Transverse colon (tissue), 4 donors: Measurements from ENCODE around the gene ZSCAN22. TPM values are rescaled to one million over a fixed set of nuclear protein-coding genes. Genes with fewer than 3 reads are reported as not detected.
A peak's percentile ranks its signal among the peaks of the same experiment; 100 is the strongest.

Experiments
- DNase-seq: peaks from one replicate; pipeline ENCODE4 v3.0.0-alpha.2; 2019
- H3K27ac ChIP-seq, 4 donors: fragments of 200-600 bp; sonication (generic); 2 replicates each; pipeline ENCODE4 v1.5.1; 2016 to 2018; ENCODE audit warnings: inconsistent platforms in 4 of 4
- H3K27me3 ChIP-seq: fragments of 200-600 bp; sonication (generic); 2 replicates; pipeline ENCODE4 v1.5.1; 2017; ENCODE audit warnings: inconsistent platforms
- H3K36me3 ChIP-seq, 4 donors: fragments of 200-600 bp; sonication (generic); 2 replicates each; pipeline ENCODE4 v1.5.1; 2017 to 2019; ENCODE audit warnings: inconsistent platforms in 4 of 4
- H3K4me1 ChIP-seq, 4 donors: fragments of 200-600 bp; sonication (generic); 2 replicates each; pipeline ENCODE4 v1.5.1; 2017 to 2020; ENCODE audit warnings: inconsistent platforms in 4 of 4
- H3K4me3 ChIP-seq, 4 donors: fragments of 200-600 bp; sonication (generic); 1 replicate in 1 of 4; 2 replicates in 3 of 4; pipeline versions ENCODE4 v1.5.1 to v1.6.1; 2017 to 2019; ENCODE audit warnings: inconsistent platforms in 4 of 4
- H3K9me3 ChIP-seq, 2 donors: fragments of 200-600 bp; sonication (generic); 2 replicates each; pipeline ENCODE4 v1.5.1; 2017 to 2019; ENCODE audit warnings: inconsistent platforms in 2 of 2
- CTCF ChIP-seq, 5 experiments: fragments of 200-600 bp in 3 of 5; fragments of 450-650 bp in 2 of 5; sonication (generic) in 3 of 5; IDR thresholded peaks; 1 replicate in 2 of 5; 2 replicates in 3 of 5; pipeline ENCODE4 v1.5.1; 2016 to 2017; ENCODE audit warnings: antibody characterized with exemption in 5 of 5, inconsistent platforms in 3 of 5, mild to moderate bottlenecking in 2 of 5, moderate library complexity in 1 of 5
- EP300 ChIP-seq: sonication (generic); formaldehyde crosslinking; IDR thresholded peaks from one replicate; pipeline ENCODE4 v1.6.1; 2017; ENCODE audit warnings: antibody characterized with exemption, low read depth
- POLR2A ChIP-seq: fragments of 450-650 bp; IDR thresholded peaks from one replicate; pipeline ENCODE4 v1.6.1; 2016; ENCODE audit warnings: antibody characterized with exemption, mild to moderate bottlenecking, moderate library complexity
- POLR2AphosphoS5 ChIP-seq, 3 donors: sonication (generic); formaldehyde crosslinking; IDR thresholded peaks; one replicate each; pipeline ENCODE4 v1.6.1; 2016; ENCODE audit warnings: antibody characterized with exemption in 3 of 3
- WGBS, 2 donors: methylation state at CpG; one replicate each; pipeline ENCODE4 v1.1.5; 2018; ENCODE audit warnings: low coverage in 1 of 2; 5-methylcytosine and 5-hydroxymethylcytosine counted together
- in situ Hi-C, 4 donors: fragments of 200-750 bp; cut with MboI; loops; one replicate each; pipeline versions ENCODE4 v1.15.0 to v1.15.1; 2017; ENCODE audit warnings: low sequenced_read_pairs in 3 of 4, low pct_ligation_motif_present in 1 of 4, low pct_unique_long_range_greater_than_20kb in 1 of 4
- intact Hi-C: fragments of 100-400 bp; cut with DNase I; formaldehyde crosslinking; loops from one replicate; pipeline ENCODE4 v1.15.1; 2023; ENCODE audit warnings: low total_unique reads
- total RNA-seq, 4 donors: library from RNA; depleted of rRNA; stranded (reverse); fragments of >200 nt; gene quantifications; one replicate each; pipeline ENCODE4 v1.1.0, GENCODE V29; 2016

ZSCAN22 gene
- total RNA-seq, 4 donors from 2014 or later: 3.0 to 11.6 (median 3.3) TPM

GRCh38 chr19:58354478-58355030, 27.8 kb downstream of the ZSCAN22 start:
- Histone ChIP-seq H3K4me1 (peaks cover 0 to 20% (median 13%) of the 10 kb centered on the region in 4 donors), H3K9me3 (no peaks in the 10 kb centered on the region), H3K4me3 (no peak overlapping the region), H3K27me3 (peaks cover 34% of the 10 kb centered on the region), H3K27ac (no peak overlapping the region), H3K36me3 (no peaks in the 10 kb centered on the region)
- WGBS, 2 donors: 80% methylated on average over 6 of the region's 6 CpGs; no CpG with 5 or more reads in 1 of the 2 donors
- TF ChIP-seq POLR2A (no peak), EP300 (no peak), POLR2AphosphoS5 (IDR thresholded peaks at IDR 0.05) (no peak)
- intact Hi-C loops (no loop called here), in situ Hi-C loops (no loop called here)
- DNase-seq: no peak

- DNase-seq: no peak
- in situ Hi-C loops (no loop called here), intact Hi-C loops (no loop called here)
- H3K36me3 ChIP-seq: no peaks in the 10 kb centered on the region
- TF ChIP-seq POLR2AphosphoS5 (IDR thresholded peaks at IDR 0.05) (no peak), POLR2A (no peak), CTCF (IDR thresholded peaks at IDR 0.05) (no peak), EP300 (no peak)
- WGBS, 2 donors: 90 to 100% methylated on average over 1 to 10 of the region's 10 CpGs
- H3K27ac ChIP-seq: no peak overlapping the region
- no peaks in the 10 kb centered on the region for H3K9me3 ChIP-seq
- H3K4me1 ChIP-seq: peaks cover 0 to 13% (median 9%) of the 10 kb centered on the region in 4 donors
- H3K27me3 ChIP-seq: peaks cover 26% of the 10 kb centered on the region
- no peak overlapping the region for H3K4me3 ChIP-seq
These were observed 28.5 kb downstream of the ZSCAN22 start for GRCh38 chr19:58355215-58355796.

- Histone ChIP-seq H3K4me3 (peak overlapping the region in 2 of 4 donors; percentile 22 to 30), H3K27ac (no peak overlapping the region), H3K27me3 (peaks cover 18% of the 10 kb centered on the region), H3K4me1 (peaks cover 0 to 10% (median 7%) of the 10 kb centered on the region in 4 donors), H3K36me3 (no peaks in the 10 kb centered on the region), H3K9me3 (no peaks in the 10 kb centered on the region)
- intact Hi-C loops: no loop called here
- TF ChIP-seq POLR2AphosphoS5 (IDR thresholded peaks at IDR 0.05) (no peak), CTCF (IDR thresholded peaks at IDR 0.05) (no peak), EP300 (no peak), POLR2A (no peak)
- in situ Hi-C loops: no loop called here
- 60 to 74% methylated on average over 10 to 45 of the region's 94 CpGs for WGBS, 2 donors
- DNase-seq: no peak
These were observed 29.3 kb downstream of the ZSCAN22 start for GRCh38 chr19:58355908-58356765.

GRCh38 chr19:58356766-58357480, 30.1 kb downstream of the ZSCAN22 start:
- H3K27me3 ChIP-seq: peaks cover 10% of the 10 kb centered on the region
- no peak for DNase-seq
- TF ChIP-seq POLR2A: no peak
- TF ChIP-seq EP300: no peak
- TF ChIP-seq POLR2AphosphoS5 (IDR thresholded peaks at IDR 0.05): no peak
- TF ChIP-seq CTCF (IDR thresholded peaks at IDR 0.05): no peak

More at GRCh38 chr19:58356766-58357480, 30.1 kb downstream of the ZSCAN22 start:
- in situ Hi-C loops: no loop called here
- H3K36me3 ChIP-seq: no peaks in the 10 kb centered on the region
- WGBS, 2 donors: 50 to 80% methylated on average over 2 to 73 of the region's 75 CpGs
- H3K4me3 ChIP-seq: peak overlapping the region in 2 of 4 donors; percentile 22 to 30
- peaks cover 0 to 15% (median 14%) of the 10 kb centered on the region in 4 donors for H3K4me1 ChIP-seq
- intact Hi-C loops: no loop called here
- no peak overlapping the region for H3K27ac ChIP-seq
- no peaks in the 10 kb centered on the region for H3K9me3 ChIP-seq
